Astrocyte (in vitro differentiated cells and primary cell): ENCODE measurements around the gene ALCAM.

Experiments
- EZH2 ChIP-seq: IDR thresholded peaks from 2 replicates; pipeline ENCODE4 v1.6.1; 2012; ENCODE audit warnings: mild to moderate bottlenecking, low read length, inconsistent platforms; ENCODE audit not compliant: insufficient read depth
- TF ChIP-seq, protein P1 (sequence below): IDR thresholded peaks from 2 replicates; pipeline ENCODE4 v1.5.1; 2011; ENCODE audit warnings: low read depth, mild to moderate bottlenecking, inconsistent platforms, low read length, moderate library complexity; ENCODE audit not compliant: insufficient read depth

DNA sequence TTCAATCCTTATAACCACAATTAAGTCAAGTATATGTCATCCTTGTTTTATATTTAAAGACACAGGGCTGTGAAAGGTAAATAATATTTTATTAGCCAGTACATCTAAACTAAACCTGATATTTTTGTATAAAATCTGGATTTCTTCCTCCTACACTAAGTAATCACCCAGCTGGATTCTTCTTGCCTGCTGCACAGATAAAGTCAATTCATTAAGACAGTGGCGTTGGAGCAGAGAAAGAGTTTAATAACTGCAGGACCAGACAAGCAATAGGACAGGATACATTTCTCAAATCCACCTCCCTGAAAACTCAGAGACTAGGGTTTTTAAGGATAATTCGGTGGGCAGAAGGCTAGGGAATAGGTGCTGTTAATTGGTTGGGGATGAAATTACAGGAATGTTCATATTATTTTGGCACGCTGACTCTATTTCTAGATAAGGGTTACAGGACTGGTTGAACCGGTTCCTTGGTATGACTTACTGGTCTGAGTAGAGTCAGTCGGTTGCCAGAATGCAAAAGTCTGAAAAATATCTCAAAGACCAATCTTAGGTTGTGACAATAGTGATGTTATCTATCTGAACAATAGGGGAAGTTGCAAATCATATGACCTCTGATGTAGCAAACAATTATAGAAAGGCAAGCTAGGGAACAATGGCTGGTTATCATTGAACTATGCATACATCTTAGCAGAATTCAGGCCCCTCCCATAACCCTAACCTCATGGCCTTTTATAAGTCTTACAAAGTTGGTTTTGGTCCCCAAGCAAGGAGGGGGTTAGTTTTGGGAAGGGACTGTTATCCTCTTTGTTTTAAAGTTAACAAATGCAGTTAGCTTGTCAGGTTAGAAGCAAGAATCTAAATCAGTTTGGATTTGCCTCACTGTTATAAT, 244.8 kb downstream of the ALCAM start:
- TF ChIP-seq, protein P1, sequence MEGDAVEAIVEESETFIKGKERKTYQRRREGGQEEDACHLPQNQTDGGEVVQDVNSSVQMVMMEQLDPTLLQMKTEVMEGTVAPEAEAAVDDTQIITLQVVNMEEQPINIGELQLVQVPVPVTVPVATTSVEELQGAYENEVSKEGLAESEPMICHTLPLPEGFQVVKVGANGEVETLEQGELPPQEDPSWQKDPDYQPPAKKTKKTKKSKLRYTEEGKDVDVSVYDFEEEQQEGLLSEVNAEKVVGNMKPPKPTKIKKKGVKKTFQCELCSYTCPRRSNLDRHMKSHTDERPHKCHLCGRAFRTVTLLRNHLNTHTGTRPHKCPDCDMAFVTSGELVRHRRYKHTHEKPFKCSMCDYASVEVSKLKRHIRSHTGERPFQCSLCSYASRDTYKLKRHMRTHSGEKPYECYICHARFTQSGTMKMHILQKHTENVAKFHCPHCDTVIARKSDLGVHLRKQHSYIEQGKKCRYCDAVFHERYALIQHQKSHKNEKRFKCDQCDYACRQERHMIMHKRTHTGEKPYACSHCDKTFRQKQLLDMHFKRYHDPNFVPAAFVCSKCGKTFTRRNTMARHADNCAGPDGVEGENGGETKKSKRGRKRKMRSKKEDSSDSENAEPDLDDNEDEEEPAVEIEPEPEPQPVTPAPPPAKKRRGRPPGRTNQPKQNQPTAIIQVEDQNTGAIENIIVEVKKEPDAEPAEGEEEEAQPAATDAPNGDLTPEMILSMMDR = no peak
- TF ChIP-seq EZH2 = no peak
